HT1080 (cell line): Measurements from ENCODE around the gene RBM12. TPM values are rescaled to one million over a fixed set of nuclear protein-coding genes. Genes with fewer than 3 reads are reported as not detected.
A peak's percentile ranks its signal among the peaks of the same experiment; 100 is the strongest.

ENCODE experiments used
- DNase-seq: peaks from one replicate; pipeline ENCODE4 v3.0.0-alpha.2; 2015; ENCODE audit warnings: low read depth
- small RNA-seq: library from RNA; depleted of rRNA; stranded (forward); fragments of <200 nt; gene quantifications from one replicate; pipeline ENCODE3, GENCODE V24; 2014
- total RNA-seq: library from RNA; depleted of rRNA; stranded (reverse); fragments of >200 nt; shearing (Covaris generic); gene quantifications from 2 replicates; pipeline ENCODE4 v1.2.3, GENCODE V29; 2014; rRNA removed

The RBM12 gene
- total RNA-seq, 1 experiment from 2014 or later: 68.1 TPM

GRCh38 chr20:35602851-35603495, 61.7 kb downstream of the RBM12 start:
- DNase-seq: no peak

- DNase-seq: no peak
Measured at GRCh38 chr20:35601990-35602389, 62.7 kb downstream of the RBM12 start.

- peak; percentile 32 for DNase-seq
Measured at GRCh38 chr20:35600993-35601973, 63.4 kb downstream of the RBM12 start.

GRCh38 chr20:35600176-35600992, 64.3 kb downstream of the RBM12 start:
- no peak for DNase-seq

- DNase-seq: no peak
Measured at GRCh38 chr20:35599776-35600120, 65.0 kb downstream of the RBM12 start.

Small RNA genes within 50 kb of the gene (small RNA-seq; reads per million reads assigned to genes)
- gene RNU6-759P: not detected

Other genes starting within 250 kb of the RBM12 start
- 0.10 TPM in 2 replicates for gene GDF5, start 226.7 kb downstream of the RBM12 start, total RNA-seq
- gene CEP250, start 209.3 kb downstream of the RBM12 start, total RNA-seq: 45.9 and 51.7 TPM in 2 replicates
- gene C20orf173, start 135.2 kb downstream of the RBM12 start, total RNA-seq: not detected in 2 replicates
- 167 and 169 TPM in 2 replicates for gene ERGIC3, start 122.8 kb downstream of the RBM12 start, total RNA-seq
- 0.30 and 0.59 TPM in 2 replicates for gene SPAG4, start 49.1 kb downstream of the RBM12 start, total RNA-seq
- 146 and 192 TPM in 2 replicates for gene CPNE1, start within 50 bp of the RBM12 start, total RNA-seq
- gene NFS1, start 34.5 kb upstream of the RBM12 start, total RNA-seq: 34.1 and 92.1 TPM in 2 replicates
- gene ROMO1, start 34.5 kb upstream of the RBM12 start, total RNA-seq: 213 and 561 TPM in 2 replicates
- gene RBM39, start 77.4 kb upstream of the RBM12 start, total RNA-seq: 197 and 209 TPM in 2 replicates
- gene PHF20, start 107.1 kb upstream of the RBM12 start, total RNA-seq: 28.6 and 36.7 TPM in 2 replicates